GM12878 (cell line): ENCODE results near the gene PML. TPM values are rescaled to one million over a fixed set of nuclear protein-coding genes. Genes with fewer than 3 reads are reported as not detected.
"Not testable (repeated sequence)": the region's sequence is repeated elsewhere in the genome, so short reads cannot be mapped to it uniquely, and the experiment has no call there.

ENCODE experiments used
- ATAC-seq: fragments of 200-7000 bp; cut with Tn5 transposase; 3 replicates; pipeline ENCODE4 v1.9.1; 2020; ENCODE audit warnings: mild to moderate bottlenecking, moderate library complexity
- BruUV-seq: library from RNA; stranded (reverse); fragments of 400-500 nt; replicated peaks from 2 replicates; lab custom pipeline; 2021; lab: Mats Ljungman, UMichigan
- CTCF ChIA-PET: fragments of 300-600 bp; sonication (Branson Sonifier 250); formaldehyde crosslinking; extraction: SDS; loops from one replicate; lab custom pipeline; 2021; ENCODE audit warnings: inconsistent platforms; lab: Yijun Ruan, JAX
- POLR2A ChIA-PET: fragments of 350-600 bp; formaldehyde crosslinking; extraction: SDS; loops from one replicate; lab custom pipeline; 2021; ENCODE audit warnings: inconsistent platforms; lab: Charles Lee
- RAD21 ChIA-PET: fragments of 300-600 bp; sonication (Branson Sonifier 250); formaldehyde crosslinking; loops from one replicate; lab custom pipeline; 2023; ENCODE audit warnings: antibody characterized with exemption; ENCODE audit not compliant: unreplicated experiment; lab: Charles Lee
- SMC1A ChIA-PET: fragments of 300-600 bp; sonication (Branson Sonifier 250); formaldehyde crosslinking; loops from one replicate; lab custom pipeline; 2023; ENCODE audit not compliant: unreplicated experiment, uncharacterized antibody; lab: Charles Lee
- DNase-seq: peaks from one replicate; pipeline ENCODE4 v3.0.0-alpha.2; 2011; ENCODE audit warnings: low read depth, low spot score
- FAIRE-seq: peaks from 3 replicates; lab custom pipeline; 2011; peaks lifted over from hg19 to GRCh38; lab: Jason Lieb, UNC
- H2AFZ ChIP-seq: 2 replicates; pipeline ENCODE4 v1.6.0; 2011; ENCODE audit warnings: low read depth, low read length, control low read depth; ENCODE audit not compliant: control insufficient read depth
- H3K27ac ChIP-seq: 2 replicates; pipeline ENCODE4 v1.5.1; 2011; ENCODE audit warnings: control low read depth; ENCODE audit not compliant: control insufficient read depth, insufficient read depth
- H3K27me3 ChIP-seq, 2 experiments: replicated peaks in 1 of 2; 2 replicates each; pipeline versions ENCODE4 v1.6.0 to v1.6.1; 2011; ENCODE audit warnings: low read length in 1 of 2; ENCODE audit not compliant: control insufficient read depth in 2 of 2, insufficient read depth in 2 of 2
- H3K36me3 ChIP-seq, 2 experiments: 2 replicates each; pipeline ENCODE4 v1.5.1; 2011; ENCODE audit warnings: low read length in 1 of 2; ENCODE audit not compliant: control insufficient read depth in 2 of 2, insufficient read depth in 2 of 2
- H3K4me1 ChIP-seq: 2 replicates; pipeline ENCODE4 v1.6.1; 2011; ENCODE audit warnings: mild to moderate bottlenecking, low read length, moderate library complexity, mixed read lengths; ENCODE audit not compliant: control insufficient read depth, insufficient read depth
- H3K4me2 ChIP-seq: 2 replicates; pipeline ENCODE4 v1.6.0; 2011; ENCODE audit warnings: control low read depth; ENCODE audit not compliant: control insufficient read depth, insufficient read depth
- H3K4me3 ChIP-seq: fragments of 200-600 bp; sonication (generic); 2 replicates; pipeline ENCODE4 v1.5.1; 2016
- H3K79me2 ChIP-seq: 2 replicates; pipeline ENCODE4 v1.6.0; 2011; ENCODE audit warnings: low read length; ENCODE audit not compliant: control insufficient read depth, insufficient read depth
- H3K9ac ChIP-seq: 2 replicates; pipeline ENCODE4 v1.8.0; 2011; ENCODE audit warnings: low read length, control low read depth, mixed read lengths; ENCODE audit not compliant: control insufficient read depth, insufficient read depth
- H3K9me3 ChIP-seq: replicated peaks from 3 replicates; pipeline ENCODE4 v1.5.1; 2011; ENCODE audit warnings: mild to moderate bottlenecking, low read length; ENCODE audit not compliant: control insufficient read depth, insufficient read depth
- H4K20me1 ChIP-seq: 2 replicates; pipeline ENCODE4 v1.6.0; 2011; ENCODE audit not compliant: control insufficient read depth, insufficient read depth
- CTCF ChIP-seq, 3 experiments: IDR thresholded peaks in 2 of 3; conservative IDR thresholded peaks in 1 of 3; 2 replicates each; pipeline ENCODE4 v1.5.1; 2011; ENCODE audit warnings: low read depth in 3 of 3, low read length in 3 of 3, mild to moderate bottlenecking in 3 of 3, control low read depth in 2 of 3, moderate library complexity in 2 of 3, inconsistent platforms in 1 of 3, mixed read lengths in 1 of 3; ENCODE audit not compliant: control insufficient read depth in 2 of 3, insufficient read depth in 1 of 3; ENCODE audit errors: extremely low read depth in 1 of 3
- WGBS: methylation state at CpG from one replicate; pipeline ENCODE4 v1.1.6; 2016; ENCODE audit warnings: low lambda C conversion rate; ENCODE audit not compliant: insufficient replicate concordance, insufficient coverage; ENCODE audit errors: missing lambda C conversion rate; 5-methylcytosine and 5-hydroxymethylcytosine counted together
- in situ Hi-C: fragments of 300-500 bp; cut with MboI; formaldehyde crosslinking; loops from 9 replicates; pipeline ENCODE4 v1.14.3; 2018; ENCODE audit warnings: mixed read lengths
- intact Hi-C: fragments of 100-400 bp; cut with micrococcal nuclease; formaldehyde crosslinking; loops from one replicate; pipeline ENCODE4 v1.14.2; 2022; ENCODE audit not compliant: unreplicated experiment
- polyA plus RNA-seq, 11 experiments: library from polyadenylated mRNA; depleted of rRNA in 4 of 11; unstranded in 6 of 11; stranded (reverse) in 5 of 11; fragments of >200 nt; fragmentation: Nextera tagmentation in 4 of 11; fragmentation: Illumina TruSeq in 1 of 11; extraction: Ambion mirVana in 4 of 11; extraction: Trizol in 1 of 11; gene quantifications; 1 replicate in 1 of 11; 2 replicates in 10 of 11; pipeline versions ENCODE4 v1.2.1 to v1.2.3, GENCODE V29; 2011 to 2016; ENCODE audit warnings: inconsistent platforms in 2 of 11, missing spikeins in 2 of 11, low read depth in 1 of 11
- total RNA-seq, 4 experiments: library from RNA; depleted of rRNA in 3 of 4; stranded (reverse); fragments of >200 nt in 3 of 4; fragmentation: Illumina TruSeq in 1 of 4; extraction: Trizol in 1 of 4; gene quantifications; 2 replicates each; pipeline versions ENCODE4 v1.2.1 to v1.2.3, GENCODE V29; 2013 to 2021

Gene PML
- total and polyA plus RNA-seq, 10 of the 15 experiments (the other 5 are each of a cell fraction or from before 2014, with no cell fraction given): 8.5 to 95.5 (median 30.8) TPM

GRCh38 chr15:74065684-74066411 is 71.3 kb downstream of the PML start:
- FAIRE-seq (peak; percentile 75), ATAC-seq (peak; percentile 99)
- DNase-seq, intact Hi-C loops, H3K27me3 ChIP-seq, H3K4me1 ChIP-seq, H3K4me3 ChIP-seq, POLR2A ChIA-PET, H4K20me1 ChIP-seq, H3K79me2 ChIP-seq, H2AFZ ChIP-seq, H3K9me3 ChIP-seq, SMC1A ChIA-PET, BruUV-seq, H3K27ac ChIP-seq, H3K9ac ChIP-seq, H3K36me3 ChIP-seq, H3K4me2 ChIP-seq: not testable (repeated sequence)
- in situ Hi-C loops: loop anchor here (10.0 kb wide), 1 partner anchor 1239 kb away; no protein-coding TSS in a partner anchor
- RAD21 ChIA-PET: interaction anchor here (1.5 kb wide), 1 partner anchor 93 kb away, joined by 3 read pairs; no protein-coding TSS in a partner anchor
- peak in 2 of 3 experiments; percentile 28 to 33; a peak in 3 of 6 replicates for TF ChIP-seq CTCF (IDR thresholded peaks at IDR 0.05 in 2 of 3, conservative IDR thresholded peaks at IDR 0.05 in 1 of 3; ENCODE audit: control insufficient read depth in 2 of 3, extremely low read depth in 1 of 3, insufficient read depth in 1 of 3, low read depth in 3 of 3, low read length in 3 of 3)
- 38% methylated on average over 7 of the region's 13 CpGs for WGBS
- CTCF ChIA-PET: interaction anchor here (1.9 kb wide), 1 partner anchor 93 kb away, joined by 5 read pairs; no protein-coding TSS in a partner anchor

- H3K27ac ChIP-seq, H3K4me3 ChIP-seq, CTCF ChIA-PET, POLR2A ChIA-PET, H3K9ac ChIP-seq, RAD21 ChIA-PET, H3K79me2 ChIP-seq, SMC1A ChIA-PET, H3K36me3 ChIP-seq, H2AFZ ChIP-seq, ATAC-seq, H3K9me3 ChIP-seq, DNase-seq, FAIRE-seq, BruUV-seq, intact Hi-C loops, H4K20me1 ChIP-seq, in situ Hi-C loops, H3K27me3 ChIP-seq, H3K4me2 ChIP-seq, H3K4me1 ChIP-seq: not testable (repeated sequence)
- 61% methylated on average over 4 of the region's 6 CpGs for WGBS
Observed at GRCh38 chr15:74071645-74072044, 77.1 kb downstream of the PML start.

GRCh38 chr15:74072132-74072531 is 77.6 kb downstream of the PML start:
- SMC1A ChIA-PET, H3K4me3 ChIP-seq, in situ Hi-C loops, H3K36me3 ChIP-seq, FAIRE-seq, RAD21 ChIA-PET, H3K4me2 ChIP-seq, H4K20me1 ChIP-seq, intact Hi-C loops, H3K9ac ChIP-seq, H3K27me3 ChIP-seq, BruUV-seq, H3K79me2 ChIP-seq, H3K9me3 ChIP-seq, CTCF ChIA-PET, ATAC-seq, H3K27ac ChIP-seq, H3K4me1 ChIP-seq, POLR2A ChIA-PET, DNase-seq, H2AFZ ChIP-seq: not testable (repeated sequence)
- WGBS: no CpG with 5 or more reads among the region's 9 CpGs
